Measurements from ENCODE around the gene TROAP.
"Not testable (repeated sequence)": the region's sequence is repeated elsewhere in the genome, so short reads cannot be mapped to it uniquely, and the experiment has no call there.

TROAP gene

DNA sequence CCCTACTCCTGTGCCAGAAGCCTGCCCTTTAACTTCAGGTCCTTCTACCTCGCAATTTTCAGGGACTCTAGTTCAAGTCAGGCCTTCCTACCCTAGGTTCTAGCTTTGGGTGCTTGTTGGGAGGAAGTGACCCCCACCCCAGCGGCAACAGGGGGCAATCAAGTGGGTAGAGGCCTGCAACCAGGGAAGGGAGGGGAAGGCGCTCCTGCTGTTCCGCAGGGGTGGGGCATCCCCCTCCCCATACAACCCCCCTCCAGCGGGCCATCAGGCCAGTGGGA is 28.3 kb upstream of the TROAP start:
- DNase-seq = no peak

DNA sequence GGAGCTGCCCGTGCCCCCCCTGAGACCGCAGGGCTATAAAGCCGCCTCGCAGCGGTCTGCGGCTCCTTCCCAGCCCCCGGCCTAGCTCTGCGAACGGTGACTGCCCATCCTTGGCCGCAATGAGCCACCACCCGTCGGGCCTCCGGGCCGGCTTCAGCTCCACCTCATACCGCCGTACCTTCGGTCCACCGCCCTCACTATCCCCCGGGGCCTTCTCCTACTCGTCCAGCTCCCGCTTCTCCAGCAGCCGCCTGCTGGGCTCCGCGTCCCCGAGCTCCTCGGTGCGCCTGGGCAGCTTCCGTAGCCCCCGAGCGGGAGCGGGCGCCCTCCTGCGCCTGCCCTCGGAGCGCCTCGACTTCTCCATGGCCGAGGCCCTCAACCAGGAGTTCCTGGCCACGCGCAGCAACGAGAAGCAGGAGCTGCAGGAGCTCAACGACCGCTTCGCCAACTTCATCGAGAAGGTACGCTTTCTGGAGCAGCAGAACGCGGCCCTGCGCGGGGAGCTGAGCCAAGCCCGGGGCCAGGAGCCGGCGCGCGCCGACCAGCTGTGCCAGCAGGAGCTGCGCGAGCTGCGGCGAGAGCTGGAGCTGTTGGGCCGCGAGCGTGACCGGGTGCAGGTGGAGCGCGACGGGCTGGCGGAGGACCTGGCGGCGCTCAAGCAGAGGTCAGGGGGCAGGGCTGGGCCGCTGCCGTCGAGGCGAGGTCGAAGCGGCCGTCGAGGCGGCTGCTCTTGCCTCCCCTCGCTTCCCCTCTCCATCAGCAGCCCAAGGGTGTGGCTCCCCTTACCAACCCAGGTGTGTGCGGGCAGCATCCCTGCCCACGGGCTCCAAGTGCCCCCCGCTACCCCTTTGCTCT is 27.7 kb upstream of the TROAP start, which contains the start of gene PRPH:
PRPH (plus strand) TSS at position 66 of the 855 bp plus-strand sequence; CDS start at position 120, 54 bp downstream.
- no peak for DNase-seq

DNA sequence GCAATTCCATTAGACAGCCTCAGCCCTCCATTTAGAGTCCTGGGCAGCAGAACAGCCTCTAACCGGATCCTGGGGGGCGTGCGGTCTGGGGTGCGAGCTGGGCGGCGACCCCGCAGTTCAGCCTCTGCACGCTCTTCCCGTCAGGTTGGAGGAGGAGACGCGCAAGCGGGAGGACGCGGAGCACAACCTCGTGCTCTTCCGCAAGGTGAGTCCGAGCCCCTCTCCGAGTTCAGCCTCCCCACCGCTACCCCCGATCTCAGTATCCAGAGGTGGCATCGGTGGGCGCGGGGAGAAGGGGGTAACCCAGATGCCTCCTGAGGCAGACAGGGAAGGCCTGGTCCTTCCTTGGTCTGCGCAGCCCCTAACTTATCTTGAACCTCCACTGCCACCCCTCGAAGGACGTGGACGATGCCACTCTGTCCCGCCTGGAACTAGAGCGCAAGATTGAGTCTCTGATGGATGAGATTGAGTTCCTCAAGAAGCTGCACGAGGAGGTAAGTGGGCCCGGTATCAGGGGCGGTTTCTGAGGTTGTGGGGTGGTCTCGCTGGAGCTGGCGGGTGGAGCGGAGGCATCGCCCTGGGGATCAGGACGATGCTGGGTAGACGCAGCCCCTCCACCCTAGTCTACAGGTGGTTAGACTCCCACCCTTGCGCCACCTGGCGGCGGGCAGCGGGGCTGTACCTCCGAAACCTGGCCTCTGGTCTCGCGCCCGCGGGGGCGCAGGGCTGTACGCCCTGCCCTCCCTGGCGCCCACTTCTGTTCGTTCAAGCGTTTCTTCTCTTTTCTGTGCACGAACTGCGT is 26.8 kb upstream of the TROAP start:
- DNase-seq = no peak

DNA sequence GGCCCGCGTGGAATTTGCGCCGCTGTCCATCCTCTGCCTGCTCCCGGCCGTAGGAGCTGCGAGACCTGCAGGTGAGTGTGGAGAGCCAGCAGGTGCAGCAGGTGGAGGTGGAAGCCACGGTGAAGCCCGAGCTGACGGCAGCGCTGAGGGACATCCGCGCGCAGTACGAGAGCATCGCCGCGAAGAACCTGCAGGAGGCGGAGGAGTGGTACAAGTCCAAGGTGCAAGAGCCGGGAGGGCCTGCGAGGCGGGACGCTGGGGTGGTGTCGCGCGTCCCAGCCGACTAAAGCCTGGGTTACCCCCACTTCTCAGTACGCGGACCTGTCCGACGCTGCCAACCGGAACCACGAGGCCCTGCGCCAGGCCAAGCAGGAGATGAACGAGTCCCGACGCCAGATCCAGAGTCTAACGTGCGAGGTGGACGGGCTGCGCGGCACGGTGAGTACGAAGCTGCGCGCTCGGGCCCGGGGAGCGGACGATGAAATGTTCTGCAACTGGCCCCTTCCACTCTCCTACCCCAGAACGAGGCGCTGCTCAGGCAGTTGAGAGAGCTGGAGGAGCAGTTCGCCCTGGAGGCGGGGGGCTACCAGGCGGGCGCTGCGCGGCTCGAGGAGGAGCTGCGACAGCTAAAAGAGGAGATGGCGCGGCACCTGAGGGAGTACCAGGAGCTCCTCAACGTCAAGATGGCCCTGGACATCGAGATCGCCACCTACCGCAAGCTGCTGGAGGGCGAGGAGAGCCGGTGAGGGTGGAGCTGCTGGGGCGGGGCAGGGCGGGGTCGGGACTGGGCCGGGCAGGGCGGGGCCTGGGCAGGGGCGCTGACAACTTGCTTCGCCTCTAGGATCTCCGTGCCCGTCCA is 26.0 kb upstream of the TROAP start:
- no peak for DNase-seq

DNA sequence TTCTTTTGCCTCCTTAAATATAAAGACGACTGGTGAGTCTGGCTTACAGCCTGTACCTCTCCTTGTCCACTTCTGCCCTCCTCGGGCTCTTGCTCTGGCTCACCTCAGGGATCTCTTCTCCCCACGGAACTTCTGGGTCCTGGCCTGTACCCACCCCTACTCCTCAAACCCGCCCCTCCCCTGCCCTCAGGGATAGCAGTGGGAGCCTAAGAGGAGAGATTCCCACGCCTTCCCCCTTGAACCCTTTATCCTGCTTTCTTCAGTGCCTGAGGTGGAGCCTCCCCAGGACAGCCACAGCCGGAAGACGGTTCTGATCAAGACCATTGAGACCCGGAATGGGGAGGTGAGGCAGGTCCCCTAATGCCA is 25.4 kb upstream of the TROAP start:
- DNase-seq = no peak

DNA sequence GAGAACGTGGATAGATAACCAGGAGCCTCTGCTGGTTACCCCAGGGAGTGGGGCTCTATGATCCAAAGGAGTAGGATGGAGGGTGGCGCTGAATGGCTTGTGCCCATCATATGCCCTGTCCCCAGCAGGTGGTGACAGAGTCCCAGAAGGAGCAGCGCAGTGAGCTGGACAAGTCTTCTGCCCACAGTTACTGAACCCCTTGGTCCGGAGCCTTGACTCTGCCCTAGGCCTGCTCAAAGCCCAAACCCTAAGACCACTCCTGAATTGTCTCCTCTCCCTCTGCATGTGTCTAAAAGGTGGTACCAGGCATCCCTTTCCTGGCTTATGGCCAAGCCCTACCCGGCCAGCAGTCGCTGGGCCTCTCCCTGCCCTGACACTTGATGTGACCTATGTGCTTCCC is 24.9 kb upstream of the TROAP start:
- no peak for DNase-seq

DNA sequence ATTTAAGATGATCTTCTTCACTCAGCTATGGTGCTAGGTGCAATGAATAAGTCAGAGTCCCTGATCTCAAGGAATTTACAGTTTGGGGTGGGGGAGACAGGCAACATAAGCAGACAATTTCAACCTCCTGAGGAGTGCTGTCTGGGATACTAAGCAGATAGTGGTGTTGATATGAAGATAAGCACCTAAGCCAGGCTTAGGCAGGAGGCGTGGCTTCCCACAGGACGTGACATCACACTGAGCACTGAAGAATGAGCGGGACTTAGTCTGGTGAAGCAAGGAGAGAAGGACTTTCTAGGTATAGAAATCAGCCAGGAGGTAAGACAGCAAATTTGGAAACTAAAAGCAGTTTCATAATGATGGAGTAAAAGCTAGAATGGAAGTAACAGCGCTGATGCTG is 21.3 kb upstream of the TROAP start:
- no peak for DNase-seq

DNA sequence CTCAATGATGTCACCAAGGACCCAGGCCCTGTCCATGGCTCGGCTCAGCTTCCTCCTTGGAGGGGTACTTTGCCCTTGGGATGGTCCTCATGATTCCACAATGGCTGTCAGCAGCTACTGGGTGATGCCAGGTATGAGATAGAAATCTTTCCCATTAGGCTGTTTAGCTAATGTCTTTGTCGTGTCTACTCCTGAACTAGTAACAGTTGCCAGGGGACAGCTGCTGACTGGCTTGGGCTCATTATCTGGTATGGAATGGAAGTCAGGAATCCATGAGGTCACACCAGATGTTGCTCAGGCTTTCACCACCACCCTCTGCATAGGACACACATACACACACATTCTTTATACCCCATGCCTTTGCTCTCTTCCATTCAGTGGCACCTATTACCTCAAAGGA is 18.9 kb upstream of the TROAP start:
- no peak for DNase-seq

DNA sequence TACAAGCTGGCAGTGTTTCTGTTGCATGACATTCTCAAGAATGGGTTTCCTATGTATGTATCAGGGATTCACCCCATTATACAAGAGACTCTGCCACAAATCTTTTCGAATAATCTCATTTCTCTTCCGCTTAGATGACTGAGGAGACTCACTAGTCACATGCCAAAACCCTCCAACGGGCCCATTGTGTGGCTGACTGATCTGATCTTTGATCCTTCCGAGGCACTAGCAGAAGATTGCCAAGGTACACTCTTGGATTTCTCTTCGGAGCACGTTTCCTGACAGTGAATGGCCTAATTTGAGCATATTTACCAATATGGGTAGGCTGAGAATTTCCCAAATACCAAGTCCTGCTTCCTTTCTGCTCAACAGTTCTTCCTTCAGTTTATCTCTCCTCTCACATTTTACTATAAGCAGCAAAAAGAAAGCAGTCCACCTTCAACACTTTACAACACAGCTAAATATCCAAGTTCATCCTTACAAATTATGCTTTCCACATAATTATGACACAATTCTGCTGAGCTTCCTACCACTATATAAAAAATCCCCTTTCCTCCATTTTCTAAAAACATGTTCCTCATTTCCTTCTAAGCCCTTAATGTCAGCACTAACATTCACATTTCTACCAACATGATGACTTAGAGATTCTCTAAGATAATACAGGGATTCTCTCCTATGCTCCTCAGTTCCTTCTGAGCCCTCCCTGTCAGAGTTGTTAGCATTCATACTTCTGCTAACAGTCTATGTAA is 17.1 kb upstream of the TROAP start:
- DNase-seq = no peak

DNA sequence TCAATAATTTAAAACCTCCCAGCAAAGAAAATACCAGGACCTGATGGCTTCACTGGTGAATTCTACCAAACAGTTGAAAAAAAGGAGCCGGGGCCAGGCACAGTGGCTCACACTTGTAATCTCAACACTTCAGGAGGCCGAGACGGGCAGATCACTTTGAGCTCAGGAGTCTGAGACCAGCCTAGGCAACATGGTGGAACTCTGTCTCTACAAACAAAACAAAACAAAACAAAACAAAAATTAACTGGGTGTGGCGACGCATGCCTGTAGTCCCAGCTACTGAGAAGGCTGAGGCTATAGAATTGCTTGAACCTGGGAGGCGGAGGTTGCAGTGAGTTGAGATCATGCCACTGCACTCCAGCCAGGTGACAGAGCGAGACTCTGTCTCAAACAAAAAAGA is 13.7 kb upstream of the TROAP start:
- DNase-seq = no peak

DNA sequence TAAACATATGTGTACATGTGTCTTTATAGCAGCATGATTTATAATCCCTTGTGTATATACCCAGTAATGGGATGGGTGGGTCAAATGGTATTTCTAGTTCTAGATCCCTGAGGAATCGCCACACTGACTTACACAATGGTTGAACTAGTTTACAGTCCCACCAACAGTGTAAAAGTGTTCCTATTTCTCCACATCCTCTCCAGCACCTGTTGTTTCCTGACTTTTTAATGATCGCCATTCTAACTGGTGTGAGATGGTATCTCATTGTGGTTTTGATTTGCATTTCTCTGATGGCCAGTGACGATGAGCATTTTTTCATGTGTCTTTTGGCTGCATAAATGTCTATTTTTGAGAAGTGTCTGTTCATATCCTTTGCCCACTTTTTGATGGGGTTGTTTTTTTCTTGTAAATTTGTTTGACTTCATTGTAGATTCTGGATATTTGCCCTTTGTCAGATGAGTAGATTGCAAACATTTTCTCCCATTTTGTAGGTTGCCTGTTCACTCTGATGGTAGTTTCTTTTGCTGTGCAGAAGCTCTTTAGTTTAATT is 12.5 kb upstream of the TROAP start:
- DNase-seq = not testable (repeated sequence)

DNA sequence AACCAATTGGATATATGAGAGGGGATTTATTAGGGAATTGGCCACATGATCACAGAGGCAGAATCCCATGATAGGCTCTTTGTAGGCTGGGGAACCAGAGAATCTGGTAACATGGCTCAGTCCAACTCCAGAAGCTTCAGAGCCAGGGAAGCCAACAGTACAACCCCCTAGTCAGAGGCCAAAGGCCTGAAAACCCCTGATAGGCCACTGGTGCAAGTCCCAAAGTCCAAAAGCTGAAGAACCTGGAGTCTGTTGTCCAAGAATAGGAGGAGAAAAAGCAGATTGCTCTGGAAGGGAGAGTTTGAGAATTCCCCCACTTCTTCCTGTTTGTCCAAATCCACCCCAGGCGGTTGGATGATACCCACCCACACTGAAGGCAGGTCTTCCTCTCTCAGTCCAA is 8.2 kb upstream of the TROAP start:
- no peak for DNase-seq

DNA sequence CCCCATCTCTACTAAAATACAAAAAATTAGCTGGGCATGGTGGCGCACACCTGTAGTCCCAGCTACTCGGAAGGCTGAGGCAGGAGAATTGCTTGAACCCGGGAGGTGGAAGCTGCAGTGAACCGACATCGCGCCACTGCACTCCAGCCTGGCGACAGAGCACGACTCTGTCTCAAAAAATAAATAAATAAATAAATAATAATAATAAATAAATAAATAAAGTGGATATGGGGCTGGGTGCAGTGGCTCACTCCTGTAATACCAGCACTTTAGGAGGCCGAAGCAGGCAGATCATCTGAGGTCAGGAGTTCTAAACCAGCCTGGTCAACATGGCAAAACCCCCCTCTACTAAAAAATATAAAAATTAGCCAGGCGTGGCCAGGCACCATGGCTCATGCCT is 5.9 kb upstream of the TROAP start:
- DNase-seq = not testable (repeated sequence)

DNA sequence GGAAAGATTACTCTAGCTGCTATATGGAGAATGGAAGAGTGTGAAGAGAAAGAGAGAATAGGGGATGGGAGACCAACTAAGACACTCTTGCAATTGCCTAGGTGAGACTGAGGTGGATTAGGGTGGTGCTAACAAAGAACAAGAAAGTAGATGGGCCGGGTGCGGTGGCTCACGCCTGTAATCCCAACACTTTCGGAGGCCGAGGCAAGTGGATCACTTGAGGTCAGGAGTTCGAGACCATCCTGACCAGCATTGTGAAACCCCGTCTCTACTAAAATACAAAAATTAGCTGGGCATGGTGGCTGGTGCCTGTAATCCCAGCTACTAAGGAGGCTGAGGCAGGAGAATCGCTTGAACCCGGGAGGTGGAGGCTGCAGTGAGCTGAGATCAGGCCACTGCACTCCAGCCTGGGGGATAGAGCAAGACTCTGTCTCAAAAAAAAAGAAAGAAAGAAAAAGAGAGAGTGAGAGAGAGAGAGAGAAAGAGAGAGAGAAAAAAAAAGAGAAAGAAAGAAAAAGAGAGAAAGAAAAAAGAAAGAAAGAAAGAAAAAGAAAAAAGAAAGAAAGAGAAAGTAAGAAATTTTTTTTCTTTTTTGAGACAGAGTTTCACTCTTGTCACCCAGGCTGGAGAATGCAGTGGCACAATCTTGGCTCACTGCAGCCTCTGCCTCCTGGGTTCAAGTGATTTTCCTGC is 2.5 kb upstream of the TROAP start:
- not testable (repeated sequence) for DNase-seq

DNA sequence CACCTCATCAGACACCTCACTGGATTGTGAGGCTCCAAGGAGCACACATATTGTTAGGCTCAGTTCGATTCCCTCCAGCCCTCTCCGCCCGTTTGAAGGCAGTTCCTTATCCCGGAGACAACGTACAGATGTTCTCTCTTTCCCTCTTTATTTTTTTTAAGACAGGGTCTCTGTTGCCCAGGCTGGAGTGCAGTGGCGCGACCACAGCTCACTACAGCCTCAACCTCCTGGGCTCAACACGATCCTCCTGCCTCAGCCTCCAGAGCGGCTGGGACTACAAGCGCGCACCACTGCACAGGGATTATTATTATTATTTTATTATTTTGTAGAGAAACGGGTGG is 718 bp upstream of the TROAP start:
- DNase-seq = no peak

DNA sequence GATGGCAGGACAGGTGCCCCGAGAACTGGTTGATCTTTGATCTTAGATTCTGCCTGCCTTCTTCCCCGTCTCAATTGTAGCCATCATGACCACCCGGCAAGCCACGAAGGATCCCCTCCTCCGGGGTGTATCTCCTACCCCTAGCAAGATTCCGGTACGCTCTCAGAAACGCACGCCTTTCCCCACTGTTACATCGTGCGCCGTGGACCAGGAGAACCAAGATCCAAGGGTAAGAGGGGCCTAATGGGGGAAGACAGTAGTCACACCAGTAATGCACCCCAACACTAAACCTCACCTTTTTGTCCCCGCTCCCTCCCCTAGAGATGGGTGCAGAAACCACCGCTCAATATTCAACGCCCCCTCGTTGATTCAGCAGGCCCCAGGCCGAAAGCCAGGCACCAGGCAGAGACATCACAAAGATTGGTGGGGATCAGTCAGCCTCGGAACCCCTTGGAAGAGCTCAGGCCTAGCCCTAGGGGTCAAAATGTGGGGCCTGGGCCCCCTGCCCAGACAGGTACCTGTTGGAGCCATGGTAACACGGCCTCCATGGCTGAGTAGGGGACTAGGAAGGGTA is 556 bp downstream of the TROAP start:
- no peak for DNase-seq

DNA sequence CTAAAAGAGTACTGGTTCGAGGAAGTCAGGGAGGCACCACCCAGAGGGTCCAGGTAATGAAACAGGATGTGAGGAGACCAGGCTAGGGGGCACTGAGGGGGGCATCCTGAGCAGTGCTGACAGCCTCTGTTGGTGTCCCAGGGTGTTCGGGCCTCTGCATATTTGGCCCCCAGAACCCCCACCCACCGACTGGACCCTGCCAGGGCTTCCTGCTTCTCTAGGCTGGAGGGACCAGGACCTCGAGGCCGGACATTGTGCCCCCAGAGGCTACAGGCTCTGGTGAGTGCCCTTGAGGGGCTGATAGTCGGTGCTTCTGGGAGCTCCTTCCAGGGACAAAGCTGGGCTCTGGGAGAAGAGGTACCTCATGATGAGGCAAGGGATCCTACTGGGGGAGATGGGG is 2.6 kb downstream of the TROAP start:
- DNase-seq = no peak

DNA sequence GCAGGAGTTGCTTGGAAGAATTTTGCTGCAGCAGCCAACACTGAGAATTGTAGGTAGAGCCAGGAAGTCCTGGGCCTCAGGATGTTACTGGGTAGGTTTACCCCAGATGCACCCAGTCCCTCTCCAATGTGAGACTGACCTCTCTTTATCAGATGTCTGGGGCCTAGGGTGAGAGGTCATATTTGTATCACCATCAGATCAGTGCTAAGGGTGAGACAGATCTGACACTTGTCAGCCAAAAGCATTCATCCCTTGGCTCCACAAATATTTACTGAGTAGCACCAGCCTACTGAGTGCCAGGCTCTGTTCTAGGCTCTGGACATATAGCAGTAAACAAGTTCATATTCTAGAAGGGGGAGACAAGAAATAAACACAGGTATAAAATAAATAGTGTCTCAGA is 4.3 kb downstream of the TROAP start:
- DNase-seq = no peak

DNA sequence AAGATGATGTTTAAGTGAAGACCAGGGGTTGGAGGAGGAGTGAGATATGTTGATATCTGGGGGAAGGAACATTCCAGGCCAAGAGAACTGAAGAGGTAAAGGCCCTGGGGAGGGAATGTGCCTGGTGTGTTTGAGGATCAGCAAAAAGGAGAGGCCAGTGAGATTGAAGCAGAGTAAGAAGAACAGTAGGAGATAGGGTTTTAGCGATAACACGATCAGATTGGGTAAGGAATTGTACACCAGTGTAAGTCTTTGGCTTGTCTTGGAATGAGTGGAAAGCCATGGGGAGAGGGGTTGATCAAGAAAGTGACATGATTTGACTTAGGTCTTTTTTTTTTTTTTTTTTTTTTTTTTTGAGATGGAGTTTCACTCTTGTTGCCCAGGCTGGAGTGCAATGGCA is 4.8 kb downstream of the TROAP start:
- DNase-seq = no peak

DNA sequence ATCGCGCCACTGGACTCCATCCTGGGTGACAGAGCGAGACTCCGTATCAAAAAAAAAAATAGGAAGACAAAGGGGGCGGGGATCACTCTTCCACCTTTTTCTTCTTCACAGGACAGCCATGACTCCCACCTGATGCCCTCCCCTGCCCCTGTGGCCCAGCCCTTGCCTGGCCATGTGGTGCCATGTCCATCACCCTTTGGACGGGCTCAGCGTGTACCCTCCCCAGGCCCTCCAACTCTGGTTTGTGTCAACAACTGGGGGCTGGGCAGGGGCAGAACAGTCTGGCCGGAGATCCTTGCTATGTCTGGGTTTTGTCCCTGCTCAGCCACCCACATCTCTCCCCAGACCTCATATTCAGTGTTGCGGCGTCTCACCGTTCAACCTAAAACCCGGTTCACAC is 5.8 kb downstream of the TROAP start:
- no peak for DNase-seq

DNA sequence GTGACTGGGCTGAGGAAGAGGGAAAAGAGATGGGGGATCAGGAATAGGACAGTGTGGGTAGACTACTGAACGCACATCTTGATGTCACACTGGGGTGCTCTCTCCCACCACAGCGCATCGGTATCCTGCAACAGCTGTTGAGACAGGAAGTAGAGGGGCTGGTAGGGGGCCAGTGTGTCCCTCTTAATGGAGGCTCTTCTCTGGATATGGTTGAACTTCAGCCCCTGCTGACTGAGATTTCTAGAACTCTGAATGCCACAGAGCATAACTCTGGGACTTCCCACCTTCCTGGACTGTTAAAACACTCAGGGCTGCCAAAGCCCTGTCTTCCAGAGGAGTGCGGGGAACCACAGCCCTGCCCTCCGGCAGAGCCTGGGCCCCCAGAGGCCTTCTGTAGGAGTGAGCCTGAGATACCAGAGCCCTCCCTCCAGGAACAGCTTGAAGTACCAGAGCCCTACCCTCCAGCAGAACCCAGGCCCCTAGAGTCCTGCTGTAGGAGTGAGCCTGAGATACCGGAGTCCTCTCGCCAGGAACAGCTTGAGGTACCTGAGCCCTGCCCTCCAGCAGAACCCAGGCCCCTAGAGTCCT is 7.1 kb downstream of the TROAP start:
- DNase-seq = no peak

Data from bone marrow (tissue), 2 donors.